Fibroblast of mammary gland (primary cell): ENCODE data around the gene CMIP.

Experiments
- DNase-seq: peaks from one replicate; pipeline ENCODE4 v3.0.0-alpha.2; 2010; ENCODE audit warnings: low read depth
- H3K4me3 ChIP-seq: 2 replicates; pipeline ENCODE4 v1.5.1; 2011; ENCODE audit warnings: low read depth, mild to moderate bottlenecking, low read length, moderate library complexity; ENCODE audit not compliant: control insufficient read depth
- TF ChIP-seq, protein P1 (sequence below): conservative IDR thresholded peaks from 2 replicates; pipeline ENCODE4 v1.5.1; 2011; ENCODE audit warnings: low read depth, low read length, inconsistent platforms; ENCODE audit not compliant: control insufficient read depth, insufficient read depth

The CMIP gene

GRCh38 chr16:81638286-81638945 is 193.8 kb downstream of the CMIP start:
- no peak for DNase-seq
- H3K4me3 ChIP-seq = no peak overlapping the region
- TF ChIP-seq, protein P1, sequence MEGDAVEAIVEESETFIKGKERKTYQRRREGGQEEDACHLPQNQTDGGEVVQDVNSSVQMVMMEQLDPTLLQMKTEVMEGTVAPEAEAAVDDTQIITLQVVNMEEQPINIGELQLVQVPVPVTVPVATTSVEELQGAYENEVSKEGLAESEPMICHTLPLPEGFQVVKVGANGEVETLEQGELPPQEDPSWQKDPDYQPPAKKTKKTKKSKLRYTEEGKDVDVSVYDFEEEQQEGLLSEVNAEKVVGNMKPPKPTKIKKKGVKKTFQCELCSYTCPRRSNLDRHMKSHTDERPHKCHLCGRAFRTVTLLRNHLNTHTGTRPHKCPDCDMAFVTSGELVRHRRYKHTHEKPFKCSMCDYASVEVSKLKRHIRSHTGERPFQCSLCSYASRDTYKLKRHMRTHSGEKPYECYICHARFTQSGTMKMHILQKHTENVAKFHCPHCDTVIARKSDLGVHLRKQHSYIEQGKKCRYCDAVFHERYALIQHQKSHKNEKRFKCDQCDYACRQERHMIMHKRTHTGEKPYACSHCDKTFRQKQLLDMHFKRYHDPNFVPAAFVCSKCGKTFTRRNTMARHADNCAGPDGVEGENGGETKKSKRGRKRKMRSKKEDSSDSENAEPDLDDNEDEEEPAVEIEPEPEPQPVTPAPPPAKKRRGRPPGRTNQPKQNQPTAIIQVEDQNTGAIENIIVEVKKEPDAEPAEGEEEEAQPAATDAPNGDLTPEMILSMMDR = no peak

DNA sequence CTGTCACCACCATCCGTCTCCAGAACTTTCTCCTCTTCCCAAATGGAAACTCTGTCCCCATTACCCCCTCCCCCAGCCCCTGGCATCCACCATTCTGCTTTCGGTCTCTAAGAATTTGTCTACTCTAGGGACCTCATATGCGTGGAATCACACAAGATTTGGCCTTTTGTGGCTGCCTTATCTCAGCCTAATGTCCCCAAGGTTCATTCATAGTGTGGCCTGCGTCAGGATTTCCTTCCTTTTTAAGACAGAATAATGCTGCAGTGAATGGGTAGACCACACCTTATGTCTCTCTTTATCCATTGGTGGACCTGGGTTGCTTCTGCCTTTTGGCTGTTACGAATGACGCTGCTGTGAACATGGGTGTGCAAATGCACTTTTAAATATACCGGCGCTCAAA is 194.7 kb downstream of the CMIP start:
- no peak overlapping the region for H3K4me3 ChIP-seq
- DNase-seq = no peak
- TF ChIP-seq, protein P1 = no peak

- no peak for DNase-seq
- H3K4me3 ChIP-seq = no peak overlapping the region
- TF ChIP-seq, protein P1 = no peak
Observed at GRCh38 chr16:81639931-81640680, 195.5 kb downstream of the CMIP start.

DNA sequence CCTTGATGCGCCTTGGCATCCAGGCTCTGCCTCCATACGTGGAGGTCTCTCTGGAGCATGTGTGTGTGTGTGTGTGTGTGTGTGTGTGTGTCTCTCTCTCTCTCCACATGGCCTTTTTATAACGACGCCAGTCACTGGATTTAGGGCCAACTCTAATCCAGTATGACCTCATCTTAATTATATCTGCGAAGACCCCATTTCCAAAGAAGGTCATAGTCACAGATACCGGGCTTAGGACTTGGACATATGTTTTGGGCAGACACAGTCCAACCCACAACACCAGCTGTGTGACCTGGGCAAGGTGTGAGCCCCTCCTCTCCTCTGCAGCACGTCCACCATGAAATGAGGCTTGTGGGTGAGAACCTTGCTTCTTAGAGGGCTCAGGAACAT is 196.1 kb downstream of the CMIP start:
- no peak for DNase-seq
- TF ChIP-seq, protein P1 = no peak
- H3K4me3 ChIP-seq = no peak overlapping the region

DNA sequence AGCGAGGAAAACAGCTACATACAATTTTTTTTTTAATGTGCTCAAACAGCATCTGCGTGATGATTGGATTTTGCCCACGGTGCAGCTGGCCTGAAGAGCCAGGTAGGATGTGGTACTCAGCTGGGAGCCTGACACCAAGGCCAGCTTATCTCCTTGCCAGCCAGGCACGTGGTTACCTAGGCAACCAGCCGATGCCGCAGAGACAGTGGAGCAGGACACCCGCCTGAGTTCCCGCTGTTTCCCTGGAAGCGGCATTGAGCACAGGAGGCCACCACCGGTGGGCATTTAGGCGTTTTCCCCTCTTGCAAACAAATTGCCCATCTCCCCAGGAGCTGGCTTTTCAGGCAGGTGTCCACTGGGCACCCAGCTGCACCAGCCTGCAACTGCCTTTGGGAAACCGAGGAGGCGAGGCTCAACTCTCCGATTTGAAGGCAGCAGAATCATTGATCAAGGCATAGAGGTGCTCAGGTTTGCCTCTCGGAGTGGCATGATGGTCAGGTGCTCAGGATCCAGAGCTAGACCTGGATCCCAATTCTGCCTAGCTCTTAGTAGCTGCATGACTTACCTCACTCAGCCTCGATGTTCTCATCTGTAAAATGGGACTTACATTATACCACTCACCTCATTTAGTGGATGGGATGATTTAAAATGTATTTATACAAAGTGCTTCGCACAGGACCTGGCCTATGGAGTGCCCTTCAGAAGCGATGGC is 196.9 kb downstream of the CMIP start:
- H3K4me3 ChIP-seq = no peak overlapping the region
- TF ChIP-seq, protein P1 = no peak
- no peak for DNase-seq

DNA sequence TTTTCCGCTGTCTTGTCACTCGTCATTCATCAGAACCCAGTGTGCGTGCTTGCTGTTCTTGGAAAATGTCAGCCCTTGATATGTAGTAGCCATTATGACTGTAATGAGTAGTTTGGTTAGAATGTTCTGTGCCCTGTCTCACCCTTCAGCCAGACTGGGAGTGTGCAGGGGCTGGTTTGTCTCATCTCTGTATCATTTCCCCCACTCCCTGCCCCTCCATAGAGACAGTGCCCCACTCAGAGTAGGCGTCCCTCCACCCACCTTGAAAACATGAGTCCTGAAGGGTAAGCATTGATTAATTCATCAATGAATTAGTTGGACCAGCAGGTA is 197.5 kb downstream of the CMIP start:
- TF ChIP-seq, protein P1 = no peak

More for the DNA sequence above, 197.5 kb downstream of the CMIP start:
- no peak overlapping the region for H3K4me3 ChIP-seq
- DNase-seq = no peak
